Adrenal gland (tissue), 12 donors: ENCODE results near the gene TCF12. TPM values are rescaled to one million over a fixed set of nuclear protein-coding genes. Genes with fewer than 3 reads are reported as not detected.

Experiments used
- DNase-seq, 7 donors: peaks; one replicate each; pipeline ENCODE4 v3.0.0-alpha.2; 2019 to 2020
- H3K27ac ChIP-seq, 5 donors: fragments of 200-600 bp; sonication (generic) in 4 of 5; 1 replicate in 3 of 5; 2 replicates in 2 of 5; pipeline versions ENCODE4 v1.5.1 to v1.8.0; 2016 to 2020; ENCODE audit warnings: mild to moderate bottlenecking in 1 of 5
- H3K27me3 ChIP-seq: fragments of 200-600 bp; 2 replicates; pipeline ENCODE4 v1.8.0; 2021
- H3K36me3 ChIP-seq, 2 donors: fragments of 200-600 bp; replicated peaks in 1 of 2; 1 replicate in 1 of 2; 2 replicates in 1 of 2; pipeline versions ENCODE4 v1.5.1 to v1.8.0; 2018 to 2022
- H3K4me1 ChIP-seq, 2 donors: fragments of 200-600 bp; replicated peaks in 1 of 2; 1 replicate in 1 of 2; 2 replicates in 1 of 2; pipeline versions ENCODE4 v1.5.1 to v1.8.0; 2018 to 2021
- H3K4me3 ChIP-seq, 4 donors: fragments of 200-600 bp; sonication (generic) in 3 of 4; one replicate each; pipeline ENCODE4 v1.5.1; 2016 to 2018
- H3K9me3 ChIP-seq, 3 donors: fragments of 200-600 bp; sonication (generic) in 1 of 3; replicated peaks in 1 of 3; 1 replicate in 2 of 3; 2 replicates in 1 of 3; pipeline versions ENCODE4 v1.5.1 to v1.8.0; 2016 to 2021
- CTCF ChIP-seq, 6 experiments: fragments of 450-650 bp in 4 of 6; fragments of 200-600 bp in 2 of 6; sonication (generic) in 1 of 6; IDR thresholded peaks; 1 replicate in 5 of 6; 2 replicates in 1 of 6; pipeline versions ENCODE4 v1.5.1 to v1.8.0; 2016 to 2021; ENCODE audit warnings: antibody characterized with exemption in 6 of 6, mild to moderate bottlenecking in 2 of 6, moderate library complexity in 1 of 6
- POLR2A ChIP-seq, 2 donors: fragments of 450-650 bp; IDR thresholded peaks; one replicate each; pipeline ENCODE4 v1.6.1; 2017; ENCODE audit warnings: antibody characterized with exemption in 2 of 2, mild to moderate bottlenecking in 2 of 2, moderate library complexity in 1 of 2
- WGBS, 4 donors: extraction: QIAGEN DNeasy Blood & Tissue Kit in 2 of 4; methylation state at CpG; one replicate each; pipeline versions ENCODE4 v1.1.5 to v1.1.7; 2013 to 2017; 5-methylcytosine and 5-hydroxymethylcytosine counted together
- intact Hi-C, 2 donors: fragments of 100-400 bp; cut with DNase I; formaldehyde crosslinking; loops; one replicate each; pipeline versions ENCODE4 v1.14.1 to v1.15.0; 2022 to 2023
- polyA plus RNA-seq, 3 donors: library from polyadenylated mRNA; stranded (reverse); fragments of 200-250 nt in 2 of 3; fragments of 350-450 nt in 1 of 3; fragmentation: Illumina TruSeq in 1 of 3; extraction: RNeasy Lipid Tissue Mini Kit (QIAGEN cat#74804) in 1 of 3; gene quantifications; one replicate each; pipeline ENCODE4 v1.2.3, GENCODE V29; 2013 to 2014
- total RNA-seq, 9 donors: library from RNA; depleted of rRNA in 4 of 9; stranded (reverse); fragments of >200 nt in 4 of 9; fragments of 120-200 nt in 1 of 9; fragmentation: NEBNext Ultra II Directional in 1 of 9; extraction: Animal tissue kit (Norgen Biotek cat#: 25700) in 1 of 9; gene quantifications; one replicate each; pipeline versions ENCODE4 v1.1.0 to v1.2.4, GENCODE V29; 2013 to 2023
- donor health status: healthy with polysubstance abuse.
- donor health status: Bipolar disorder and iron deficiency.
- donor health status: DM: yes; HTN: yes; CAD: no.
- donor health status: DM: no; HTN: no; CAD: no.
- donor health status: DM: no; HTN: no; CAD: no.
- donor health status: DM: yes; HTN: yes; CAD: no.

TCF12 gene
- total and polyA plus RNA-seq, 12 donors: 7.6 to 121 (median 75.6) TPM

- no peak overlapping the region for H3K27ac ChIP-seq
- DNase-seq: no peak
- H3K27me3 ChIP-seq: no peaks in the 10 kb centered on the region
- H3K4me1 ChIP-seq: peaks cover 0 to 8% of the 10 kb centered on the region in 2 donors
- TF ChIP-seq POLR2A (IDR thresholded peaks at IDR 0.05) (no peak), CTCF (IDR thresholded peaks at IDR 0.05) (no peak)
- H3K9me3 ChIP-seq: no peaks in the 10 kb centered on the region
- intact Hi-C loops: no loop called here
- peaks cover 0 to 24% of the 10 kb centered on the region in 2 donors for H3K36me3 ChIP-seq
- H3K4me3 ChIP-seq: no peak overlapping the region
- 71 to 79% (median 74%) methylated on average over 2 of the region's 2 CpGs for WGBS, 4 donors
Observed at GRCh38 chr15:57237301-57237642, 318.8 kb downstream of the TCF12 start.

GRCh38 chr15:57237676-57238075, 319.2 kb downstream of the TCF12 start:
- Histone ChIP-seq H3K27ac (no peak overlapping the region), H3K36me3 (peaks cover 0 to 20% of the 10 kb centered on the region in 2 donors), H3K4me3 (no peak overlapping the region), H3K4me1 (peaks cover 0 to 8% of the 10 kb centered on the region in 2 donors), H3K27me3 (no peaks in the 10 kb centered on the region), H3K9me3 (no peaks in the 10 kb centered on the region)
- intact Hi-C loops: no loop called here
- TF ChIP-seq CTCF (IDR thresholded peaks at IDR 0.05) (no peak), POLR2A (IDR thresholded peaks at IDR 0.05) (no peak)
- 73 to 76% (median 76%) methylated on average over 1 of the region's 1 CpG for WGBS, 4 donors
- DNase-seq: no peak

GRCh38 chr15:57245130-57245529, 326.7 kb downstream of the TCF12 start:
- Histone ChIP-seq H3K27ac (no peak overlapping the region), H3K9me3 (no peaks in the 10 kb centered on the region), H3K4me1 (no peaks in the 10 kb centered on the region), H3K36me3 (peaks cover 0 to 5% of the 10 kb centered on the region in 2 donors), H3K4me3 (no peak overlapping the region), H3K27me3 (no peaks in the 10 kb centered on the region)
- 34 to 41% (median 36%) methylated on average over 3 of the region's 3 CpGs for WGBS, 4 donors
- no peak for DNase-seq
- TF ChIP-seq CTCF (IDR thresholded peaks at IDR 0.05) (no peak), POLR2A (IDR thresholded peaks at IDR 0.05) (no peak)
- intact Hi-C loops: no loop called here

- intact Hi-C loops: no loop called here
- Histone ChIP-seq H3K4me1 (no peaks in the 10 kb centered on the region), H3K27me3 (no peaks in the 10 kb centered on the region), H3K4me3 (no peak overlapping the region), H3K36me3 (peaks cover 0 to 5% of the 10 kb centered on the region in 2 donors), H3K9me3 (no peaks in the 10 kb centered on the region), H3K27ac (no peak overlapping the region)
- TF ChIP-seq POLR2A (IDR thresholded peaks at IDR 0.05) (no peak), CTCF (IDR thresholded peaks at IDR 0.05) (no peak)
- WGBS, 4 donors: 77 to 98% (median 93%) methylated on average over 1 of the region's 1 CpG
- DNase-seq: no peak
Observed at GRCh38 chr15:57245714-57246113, 327.3 kb downstream of the TCF12 start.
